Nephron progenitor cell (in vitro differentiated cells): ENCODE results near the gene MYO1B.

Experiments
- DNase-seq: peaks from one replicate; pipeline ENCODE4 v3.0.0; 2021
- H3K27ac Mint-ChIP-seq: 2 replicates; pipeline ENCODE4 v1.8.0; 2021; ENCODE audit warnings: mild to moderate bottlenecking, moderate library complexity, mixed read lengths
- H3K27me3 Mint-ChIP-seq: 2 replicates; pipeline ENCODE4 v1.8.0; 2021; ENCODE audit warnings: mild to moderate bottlenecking, low read depth, mixed read lengths; ENCODE audit not compliant: poor library complexity
- H3K36me3 Mint-ChIP-seq: 2 replicates; pipeline ENCODE4 v1.8.0; 2021; ENCODE audit warnings: low read depth, mixed read lengths
- H3K4me1 Mint-ChIP-seq: 2 replicates; pipeline ENCODE4 v1.8.0; 2021; ENCODE audit warnings: mixed read lengths
- H3K4me3 Mint-ChIP-seq: 2 replicates; pipeline ENCODE4 v1.8.0; 2021; ENCODE audit warnings: mild to moderate bottlenecking, moderate library complexity, mixed read lengths
- H3K9me3 Mint-ChIP-seq: 2 replicates; pipeline ENCODE4 v1.8.0; 2021; ENCODE audit warnings: mild to moderate bottlenecking, moderate library complexity, mixed read lengths
- TF ChIP-seq, protein P1 (sequence below): fragments of 200-600 bp; sonication (generic); IDR thresholded peaks from 2 replicates; pipeline ENCODE4 v1.5.0; 2021; ENCODE audit warnings: antibody characterized with exemption

MYO1B gene

DNA sequence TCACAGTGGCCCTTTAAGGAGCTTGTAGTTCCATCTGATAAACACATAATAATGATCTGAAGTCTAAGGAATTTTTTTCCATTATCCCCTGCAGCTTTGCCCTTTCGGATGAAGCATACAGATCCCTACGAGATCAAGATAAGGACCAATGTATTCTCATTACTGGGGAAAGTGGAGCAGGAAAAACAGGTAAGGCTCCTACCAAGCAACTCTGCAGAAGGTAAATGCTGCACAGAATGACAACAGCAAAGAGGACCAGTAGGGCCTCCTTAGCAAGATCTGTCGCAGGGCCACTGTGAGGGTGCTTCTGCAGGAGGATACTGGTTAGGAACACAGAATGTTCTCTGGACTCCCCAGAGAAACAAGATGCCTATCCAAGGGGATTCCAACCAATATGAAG, 84.6 kb downstream of the MYO1B start:
- H3K9me3 Mint-ChIP-seq = no peaks in the 10 kb centered on the region
- peaks cover 78% of the 10 kb centered on the region for H3K36me3 Mint-ChIP-seq
- H3K27me3 Mint-ChIP-seq = no peaks in the 10 kb centered on the region
- H3K4me3 Mint-ChIP-seq = no peak overlapping the region
- H3K4me1 Mint-ChIP-seq = no peaks in the 10 kb centered on the region
- TF ChIP-seq, protein P1, sequence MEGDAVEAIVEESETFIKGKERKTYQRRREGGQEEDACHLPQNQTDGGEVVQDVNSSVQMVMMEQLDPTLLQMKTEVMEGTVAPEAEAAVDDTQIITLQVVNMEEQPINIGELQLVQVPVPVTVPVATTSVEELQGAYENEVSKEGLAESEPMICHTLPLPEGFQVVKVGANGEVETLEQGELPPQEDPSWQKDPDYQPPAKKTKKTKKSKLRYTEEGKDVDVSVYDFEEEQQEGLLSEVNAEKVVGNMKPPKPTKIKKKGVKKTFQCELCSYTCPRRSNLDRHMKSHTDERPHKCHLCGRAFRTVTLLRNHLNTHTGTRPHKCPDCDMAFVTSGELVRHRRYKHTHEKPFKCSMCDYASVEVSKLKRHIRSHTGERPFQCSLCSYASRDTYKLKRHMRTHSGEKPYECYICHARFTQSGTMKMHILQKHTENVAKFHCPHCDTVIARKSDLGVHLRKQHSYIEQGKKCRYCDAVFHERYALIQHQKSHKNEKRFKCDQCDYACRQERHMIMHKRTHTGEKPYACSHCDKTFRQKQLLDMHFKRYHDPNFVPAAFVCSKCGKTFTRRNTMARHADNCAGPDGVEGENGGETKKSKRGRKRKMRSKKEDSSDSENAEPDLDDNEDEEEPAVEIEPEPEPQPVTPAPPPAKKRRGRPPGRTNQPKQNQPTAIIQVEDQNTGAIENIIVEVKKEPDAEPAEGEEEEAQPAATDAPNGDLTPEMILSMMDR = no peak
- H3K27ac Mint-ChIP-seq = no peak overlapping the region
- DNase-seq = no peak

DNA sequence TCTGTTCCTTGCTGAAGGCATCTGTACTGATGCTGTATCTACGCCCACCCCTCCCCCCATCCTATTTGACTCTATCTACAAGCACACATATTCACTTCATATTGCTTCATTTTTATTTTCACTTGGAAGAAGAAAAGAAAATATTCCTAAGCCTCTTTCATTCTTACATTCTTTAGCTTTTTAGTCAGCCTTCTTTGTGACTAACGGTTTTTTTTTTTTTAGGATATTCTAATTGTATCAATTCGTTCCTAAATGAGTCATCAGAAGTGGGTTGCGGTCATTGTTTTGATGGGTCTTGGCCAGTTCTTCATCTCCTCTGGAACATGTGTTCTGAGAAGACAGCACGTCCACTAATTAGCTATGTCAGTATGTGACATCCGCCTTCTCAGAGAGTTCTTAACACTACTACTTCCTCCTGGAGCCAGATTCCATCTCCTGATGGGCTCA, 88.7 kb downstream of the MYO1B start:
- Mint-ChIP-seq H3K27ac (no peak overlapping the region), H3K4me1 (peaks cover 10% of the 10 kb centered on the region), H3K27me3 (no peaks in the 10 kb centered on the region), H3K4me3 (no peak overlapping the region), H3K9me3 (no peaks in the 10 kb centered on the region), H3K36me3 (peaks cover 64% of the 10 kb centered on the region)
- no peak for DNase-seq
- TF ChIP-seq, protein P1 = no peak

DNA sequence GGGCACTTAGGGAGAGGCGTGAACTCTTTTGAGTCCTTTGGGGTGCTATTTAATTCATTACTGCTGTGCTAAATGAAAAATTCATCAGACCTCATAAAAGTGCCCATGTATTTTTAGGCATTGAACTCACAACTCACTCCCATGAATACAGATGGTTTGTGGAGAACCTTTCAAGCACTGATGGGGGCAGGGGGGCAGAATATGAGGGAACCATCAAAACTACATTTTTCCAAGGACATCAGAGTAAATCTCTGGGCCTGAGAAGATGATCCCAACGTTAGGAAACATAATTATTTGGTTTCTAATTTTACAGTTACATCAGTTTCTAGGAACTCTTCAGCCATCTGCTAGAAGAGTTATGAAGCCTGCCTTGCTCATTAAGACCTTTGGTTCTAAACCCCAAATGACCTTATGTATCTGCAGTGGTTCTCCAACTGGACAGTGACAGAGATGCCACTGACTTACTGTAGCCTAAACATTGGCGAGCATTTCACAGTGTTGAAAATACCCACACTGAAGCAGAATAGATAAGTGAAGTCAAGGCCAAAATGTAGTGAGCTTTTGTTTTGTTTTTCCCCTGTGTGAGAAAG, 90.8 kb downstream of the MYO1B start:
- Mint-ChIP-seq H3K36me3 (peaks cover 59% of the 10 kb centered on the region), H3K9me3 (no peaks in the 10 kb centered on the region), H3K4me1 (peaks cover 14% of the 10 kb centered on the region), H3K27me3 (no peaks in the 10 kb centered on the region), H3K27ac (no peak overlapping the region), H3K4me3 (no peak overlapping the region)
- TF ChIP-seq, protein P1 = no peak
- DNase-seq = no peak

DNA sequence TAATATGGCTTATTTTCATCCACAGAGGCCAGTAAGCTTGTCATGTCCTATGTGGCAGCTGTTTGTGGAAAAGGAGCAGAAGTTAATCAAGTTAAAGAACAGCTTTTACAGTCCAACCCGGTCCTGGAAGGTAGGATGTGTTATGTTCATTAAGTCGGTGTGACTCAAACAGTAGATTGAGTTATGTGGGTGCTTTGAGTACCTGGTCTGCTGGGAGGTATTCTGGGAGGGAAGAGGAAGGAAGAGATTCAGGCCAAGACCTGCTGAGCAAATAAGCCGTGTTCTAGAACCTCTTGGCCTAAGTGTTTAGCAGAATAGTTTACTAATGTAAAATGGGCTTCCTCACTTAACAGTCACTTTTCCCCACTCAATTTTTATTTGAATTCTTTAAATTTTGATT, 96.2 kb downstream of the MYO1B start:
- no peak overlapping the region for H3K4me3 Mint-ChIP-seq
- no peak overlapping the region for H3K27ac Mint-ChIP-seq
- no peaks in the 10 kb centered on the region for H3K27me3 Mint-ChIP-seq
- DNase-seq = no peak
- H3K9me3 Mint-ChIP-seq = no peaks in the 10 kb centered on the region
- peaks cover 24% of the 10 kb centered on the region for H3K4me1 Mint-ChIP-seq
- peaks cover 62% of the 10 kb centered on the region for H3K36me3 Mint-ChIP-seq
- TF ChIP-seq, protein P1 = no peak

DNA sequence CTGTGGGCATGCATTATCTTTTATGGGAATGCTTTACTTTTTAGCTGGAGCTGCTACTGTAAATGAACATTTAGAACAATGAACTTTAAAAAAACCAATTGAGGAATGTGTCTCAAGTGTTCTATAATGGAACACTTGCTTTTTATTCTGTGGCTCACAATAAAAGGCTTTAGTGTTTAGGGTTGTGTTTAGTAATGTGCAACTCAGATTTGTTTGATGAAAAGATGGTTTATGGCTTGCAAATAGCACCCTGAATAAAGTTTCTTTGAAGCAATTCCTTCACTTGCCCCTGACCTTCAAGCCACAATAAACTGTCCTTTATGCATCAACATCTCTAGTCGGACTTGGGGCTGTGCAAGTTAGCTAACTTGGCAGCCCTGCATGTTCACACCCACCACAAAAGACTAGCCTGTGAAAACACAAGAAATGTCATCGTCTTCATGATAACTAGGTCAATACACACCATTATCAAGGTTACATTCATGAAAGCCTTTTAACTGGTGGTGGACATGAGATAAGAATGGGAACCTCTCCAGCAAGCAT, 98.7 kb downstream of the MYO1B start:
- no peak for DNase-seq
- TF ChIP-seq, protein P1 = no peak
- H3K36me3 Mint-ChIP-seq = peaks cover 80% of the 10 kb centered on the region
- H3K9me3 Mint-ChIP-seq = no peaks in the 10 kb centered on the region
- H3K27me3 Mint-ChIP-seq = no peaks in the 10 kb centered on the region
- no peak overlapping the region for H3K4me3 Mint-ChIP-seq
- H3K27ac Mint-ChIP-seq = no peak overlapping the region
- peaks cover 15% of the 10 kb centered on the region for H3K4me1 Mint-ChIP-seq

DNA sequence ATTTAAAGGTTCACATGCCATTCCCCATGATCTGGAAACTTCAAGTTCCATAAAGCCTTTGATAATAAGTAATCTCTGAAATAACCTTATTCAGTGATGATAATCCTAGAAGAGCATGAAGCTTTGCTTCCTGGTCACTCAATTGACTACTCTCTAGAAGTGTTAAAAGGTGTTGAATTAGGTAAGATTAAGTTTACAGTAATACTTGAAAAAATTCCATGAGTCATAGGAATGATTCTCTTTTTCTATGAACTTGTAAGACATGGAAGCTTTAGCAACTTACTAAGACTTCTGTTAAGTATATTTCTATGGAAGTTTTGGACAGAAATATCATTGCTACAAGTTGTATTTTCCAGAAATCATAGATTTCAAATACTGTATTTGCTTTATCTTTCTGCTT, 100.6 kb downstream of the MYO1B start:
- peaks cover 10% of the 10 kb centered on the region for H3K4me1 Mint-ChIP-seq
- H3K27me3 Mint-ChIP-seq = no peaks in the 10 kb centered on the region
- H3K27ac Mint-ChIP-seq = no peak overlapping the region
- no peak for DNase-seq
- no peak overlapping the region for H3K4me3 Mint-ChIP-seq
- H3K9me3 Mint-ChIP-seq = no peaks in the 10 kb centered on the region
- TF ChIP-seq, protein P1 = no peak
- H3K36me3 Mint-ChIP-seq = peaks cover 83% of the 10 kb centered on the region
